Fibroblast of skin of right quadriceps (primary cell): Measurements from ENCODE around the gene MEGF6.

ENCODE experiments used
- DNase-seq: peaks from one replicate; pipeline ENCODE4 v3.0.0-alpha.2; 2013

MEGF6 gene

GRCh38 chr1:3465935-3466321 lies 145.4 kb downstream of the MEGF6 start:
- no peak for DNase-seq

- DNase-seq: no peak
Measured at GRCh38 chr1:3465091-3465934, 146.0 kb downstream of the MEGF6 start.

- DNase-seq: no peak
Measured at GRCh38 chr1:3464649-3465025, 146.7 kb downstream of the MEGF6 start.

- DNase-seq: no peak
Measured at GRCh38 chr1:3463891-3464648, 147.2 kb downstream of the MEGF6 start.

GRCh38 chr1:3463408-3463863 lies 147.9 kb downstream of the MEGF6 start:
- no peak for DNase-seq

- no peak for DNase-seq
Measured at GRCh38 chr1:3463013-3463385, 148.3 kb downstream of the MEGF6 start.

GRCh38 chr1:3462356-3463012 lies 148.8 kb downstream of the MEGF6 start:
- no peak for DNase-seq

- DNase-seq: no peak
Measured at GRCh38 chr1:3461934-3462275, 149.4 kb downstream of the MEGF6 start.

- no peak for DNase-seq
Measured at GRCh38 chr1:3461238-3461933, 149.9 kb downstream of the MEGF6 start.

- no peak for DNase-seq
Measured at GRCh38 chr1:3460672-3461131, 150.6 kb downstream of the MEGF6 start.

GRCh38 chr1:3459940-3460671 lies 151.2 kb downstream of the MEGF6 start:
- DNase-seq: no peak

- DNase-seq: no peak
Measured at GRCh38 chr1:3459051-3459908, 152.0 kb downstream of the MEGF6 start.

- DNase-seq: no peak
Measured at GRCh38 chr1:3457910-3458883, 153.1 kb downstream of the MEGF6 start.

- DNase-seq: no peak
Measured at GRCh38 chr1:3456964-3457909, 154.1 kb downstream of the MEGF6 start.

GRCh38 chr1:3456449-3456963 lies 154.8 kb downstream of the MEGF6 start:
- no peak for DNase-seq

- no peak for DNase-seq
Measured at GRCh38 chr1:3455670-3456448, 155.4 kb downstream of the MEGF6 start.

- DNase-seq: no peak
Measured at GRCh38 chr1:3454811-3455618, 156.3 kb downstream of the MEGF6 start.
